HepG2 (cell line): ENCODE results near the gene DNMBP. TPM values are rescaled to one million over a fixed set of nuclear protein-coding genes. Genes with fewer than 3 reads are reported as not detected.
A peak's percentile ranks its signal among the peaks of the same experiment; 100 is the strongest.

ENCODE experiments used
- ARID5B ChIP-seq: IDR thresholded peaks from 2 replicates; pipeline ENCODE4 v1.4.0; 2020; ENCODE audit warnings: mild to moderate bottlenecking, missing genetic modification reagents
- CTCF ChIP-seq: sonication (generic); formaldehyde crosslinking; IDR thresholded peaks from 2 replicates; pipeline ENCODE4 v1.5.0; 2020; ENCODE audit warnings: mild to moderate bottlenecking, missing genetic modification reagents, moderate library complexity
- DMAP1 ChIP-seq: IDR thresholded peaks from 2 replicates; pipeline ENCODE4 v1.6.1; 2016
- ESRRA ChIP-seq: sonication (generic); formaldehyde crosslinking; IDR thresholded peaks from 2 replicates; pipeline ENCODE4 v1.5.1; 2020; ENCODE audit warnings: mild to moderate bottlenecking, low read depth, missing genetic modification reagents
- HOXA3 ChIP-seq: sonication (generic); formaldehyde crosslinking; IDR thresholded peaks from 2 replicates; pipeline ENCODE4 v1.5.0; 2020; ENCODE audit warnings: missing genetic modification reagents
- MED1 ChIP-seq: sonication (generic); formaldehyde crosslinking; IDR thresholded peaks from 2 replicates; pipeline ENCODE4 v1.4.0; 2020; ENCODE audit warnings: missing genetic modification reagents
- NR2F6 ChIP-seq, 2 experiments: IDR thresholded peaks; 2 replicates each; pipeline ENCODE4 v1.6.1; 2016; ENCODE audit warnings: antibody characterized with exemption in 1 of 2, mild to moderate bottlenecking in 1 of 2
- POLR2AphosphoS5 ChIP-seq: IDR thresholded peaks from 2 replicates; pipeline ENCODE4 v1.6.1; 2012; ENCODE audit warnings: low read depth, low read length
- SAFB2 ChIP-seq: sonication (generic); formaldehyde crosslinking; IDR thresholded peaks from 2 replicates; pipeline ENCODE4 v1.5.1; 2020; ENCODE audit warnings: missing genetic modification reagents, low read depth, mild to moderate bottlenecking, borderline replicate concordance
- SALL1 ChIP-seq: sonication (generic); formaldehyde crosslinking; IDR thresholded peaks from 2 replicates; pipeline ENCODE4 v1.8.0; 2022; ENCODE audit warnings: mild to moderate bottlenecking, missing genetic modification reagents
- SOX13 ChIP-seq, 3 experiments: fragments of 450-650 bp in 1 of 3; sonication (generic) in 1 of 3; formaldehyde crosslinking in 1 of 3; IDR thresholded peaks in 2 of 3; conservative IDR thresholded peaks in 1 of 3; 2 replicates each; pipeline versions ENCODE4 v1.5.0 to v1.6.1; 2016 to 2020; ENCODE audit warnings: antibody characterized with exemption in 1 of 3, mild to moderate bottlenecking in 1 of 3, missing compliant biosample characterization in 1 of 3, missing genetic modification reagents in 1 of 3, moderate library complexity in 1 of 3
- SP5 ChIP-seq: IDR thresholded peaks from 2 replicates; pipeline ENCODE4 v1.6.1; 2016; ENCODE audit warnings: low read depth, borderline replicate concordance
- TOE1 ChIP-seq: sonication (generic); formaldehyde crosslinking; IDR thresholded peaks from 2 replicates; pipeline ENCODE4 v1.4.0; 2020; ENCODE audit warnings: mild to moderate bottlenecking, missing genetic modification reagents
- ZGPAT ChIP-seq: IDR thresholded peaks from 2 replicates; pipeline ENCODE4 v1.6.1; 2016; ENCODE audit warnings: mild to moderate bottlenecking
- ZNF276 ChIP-seq: sonication (generic); formaldehyde crosslinking; IDR thresholded peaks from 2 replicates; pipeline ENCODE4 v1.4.0; 2020; ENCODE audit warnings: mild to moderate bottlenecking, low read depth, missing genetic modification reagents
- ZNF292 ChIP-seq: sonication (generic); formaldehyde crosslinking; IDR thresholded peaks from 2 replicates; pipeline ENCODE4 v1.8.1; 2022; ENCODE audit warnings: mild to moderate bottlenecking, low read depth, missing genetic modification reagents, borderline replicate concordance
- ZNF501 ChIP-seq: sonication (generic); formaldehyde crosslinking; IDR thresholded peaks from 2 replicates; pipeline ENCODE4 v1.5.1; 2020; ENCODE audit warnings: mild to moderate bottlenecking, moderate library complexity, missing genetic modification reagents
- ZNF770 ChIP-seq: sonication (generic); formaldehyde crosslinking; IDR thresholded peaks from 2 replicates; pipeline ENCODE4 v1.5.0; 2020; ENCODE audit warnings: mild to moderate bottlenecking, missing genetic modification reagents
- polyA plus RNA-seq, 8 experiments: library from polyadenylated mRNA; depleted of rRNA in 3 of 8; stranded (reverse) in 7 of 8; unstranded in 1 of 8; fragments of >200 nt; fragmentation: Illumina TruSeq in 4 of 8; extraction: Trizol in 4 of 8; gene quantifications; 2 replicates each; pipeline versions ENCODE4 v1.2.1 to v1.2.3, GENCODE V29; 2011 to 2016; ENCODE audit warnings: low read depth in 4 of 8, missing spikeins in 1 of 8, mixed read lengths in 1 of 8; ENCODE audit not compliant: insufficient read depth in 1 of 8
- total RNA-seq, 5 experiments: library from RNA; depleted of rRNA; stranded (reverse); fragments of >200 nt; fragmentation: Illumina TruSeq; extraction: Trizol; gene quantifications; 2 replicates each; pipeline ENCODE4 v1.2.3, GENCODE V29; 2016; ENCODE audit warnings: low read depth in 1 of 5

Gene DNMBP
- total and polyA plus RNA-seq, 2 of the 13 experiments (the other 11 are each of a cell fraction or from before 2014, with no cell fraction given), result 3.6 to 6.3 TPM

- 0 out of 2 replicates have a peak, but pooled peaks have one; percentile 6 for TF ChIP-seq CTCF
- peak; percentile 53; the same call in 1 of the 2 replicates for TF ChIP-seq MED1 (CRISPR knock-in tag)
- no peak for TF ChIP-seq TOE1
- TF ChIP-seq SOX13 (IDR thresholded peaks at IDR 0.05), result no peak
- TF ChIP-seq SOX13 (CRISPR knock-in tag; conservative IDR thresholded peaks at IDR 0.05 in 1 of 2, IDR thresholded peaks at IDR 0.05 in 1 of 2), result peak in 1 of 2 experiments; percentile 30; a peak in 1 of 4 replicates
- peak; percentile 78 for TF ChIP-seq SALL1 (CRISPR knock-in tag)
- no peak for TF ChIP-seq ZNF276 (CRISPR knock-in tag)
- peak; percentile 64; the same call in 1 of the 2 replicates for TF ChIP-seq ZNF292 (CRISPR knock-in tag)
- TF ChIP-seq ZNF770, result no peak
- no peak for TF ChIP-seq SAFB2
- peak; percentile 58 for TF ChIP-seq ARID5B (CRISPR knock-in tag)
- peak; percentile 49; the same call in 1 of the 2 replicates for TF ChIP-seq ZGPAT
- peak; percentile 79 for TF ChIP-seq HOXA3 (CRISPR knock-in tag)
- peak; percentile 47; the same call in 1 of the 2 replicates for TF ChIP-seq SP5 (CRISPR knock-in tag)
- TF ChIP-seq ESRRA (CRISPR knock-in tag), result peak; percentile 39; the same call in 1 of the 2 replicates
- peak; percentile 47; the same call in 1 of the 2 replicates for TF ChIP-seq POLR2AphosphoS5
- TF ChIP-seq DMAP1 (CRISPR knock-in tag), result 0 out of 2 replicates have a peak, but pooled peaks have one; percentile 34
- TF ChIP-seq NR2F6 (IDR thresholded peaks at IDR 0.05), result peak; percentile 10; the same call in 1 of the 2 replicates
- no peak for TF ChIP-seq NR2F6 (CRISPR knock-in tag; IDR thresholded peaks at IDR 0.05)
- TF ChIP-seq ZNF501, result peak; percentile 33; the same call in 1 of the 2 replicates
Measured at GRCh38 chr10:100038561-100039071, 28.9 kb upstream of the DNMBP start (continued).
